Testis (tissue), 3 donors: ENCODE data around the gene ERCC3. TPM values are rescaled to one million over a fixed set of nuclear protein-coding genes. Genes with fewer than 3 reads are reported as not detected.

ENCODE experiments used
- DNase-seq: peaks from one replicate; pipeline ENCODE4 v3.0.0-alpha.2; 2019
- H3K27ac ChIP-seq, 2 donors: fragments of 200-600 bp; sonication (generic); one replicate each; pipeline ENCODE4 v1.5.1; 2019
- H3K27me3 ChIP-seq: fragments of 200-600 bp; sonication (generic); one replicate; pipeline ENCODE4 v1.5.1; 2019
- H3K36me3 ChIP-seq: fragments of 200-600 bp; sonication (generic); one replicate; pipeline ENCODE4 v1.5.1; 2017; ENCODE audit warnings: low read depth; ENCODE audit errors: missing control alignments
- H3K4me1 ChIP-seq: fragments of 200-600 bp; sonication (generic); one replicate; pipeline ENCODE4 v1.5.1; 2019
- H3K4me3 ChIP-seq, 2 donors: fragments of 200-600 bp; sonication (generic); one replicate each; pipeline ENCODE4 v1.5.1; 2017 to 2019
- H3K9me3 ChIP-seq: fragments of 200-600 bp; sonication (generic); one replicate; pipeline ENCODE4 v1.5.1; 2017
- CTCF ChIP-seq, 3 experiments: fragments of 450-650 bp in 2 of 3; fragments of 200-600 bp in 1 of 3; sonication (generic) in 1 of 3; IDR thresholded peaks; one replicate each; pipeline ENCODE4 v1.5.1; 2016 to 2019; ENCODE audit warnings: antibody characterized with exemption in 3 of 3, mild to moderate bottlenecking in 2 of 3, moderate library complexity in 1 of 3
- POLR2A ChIP-seq: fragments of 450-650 bp; IDR thresholded peaks from one replicate; pipeline ENCODE4 v1.6.1; 2017; ENCODE audit warnings: antibody characterized with exemption, mild to moderate bottlenecking, moderate library complexity
- WGBS, 2 donors: methylation state at CpG; one replicate each; pipeline ENCODE4 v1.1.5; 2018; 5-methylcytosine and 5-hydroxymethylcytosine counted together
- intact Hi-C: fragments of 100-400 bp; cut with DNase I; formaldehyde crosslinking; loops from one replicate; pipeline ENCODE4 v1.15.1; 2023; ENCODE audit warnings: low total_unique reads
- polyA plus RNA-seq: library from polyadenylated mRNA; stranded (reverse); fragments of 350-450 nt; fragmentation: Illumina TruSeq; extraction: RNeasy Lipid Tissue Mini Kit (QIAGEN cat#74804); gene quantifications from one replicate; pipeline ENCODE4 v1.2.3, GENCODE V29; 2014; ENCODE audit warnings: low read depth, low replicate concordance; ENCODE audit not compliant: insufficient read depth
- total RNA-seq, 2 donors: library from RNA; depleted of rRNA; stranded (reverse); fragments of >200 nt; gene quantifications; one replicate each; pipeline ENCODE4 v1.2.3, GENCODE V29; 2016

Gene ERCC3
- total and polyA plus RNA-seq, 3 donors from 2014 or later, result 78.2 to 87.5 (median 81.2) TPM

- Histone ChIP-seq H3K27ac (no peak overlapping the region), H3K27me3 (no peaks in the 10 kb centered on the region), H3K4me1 (no peaks in the 10 kb centered on the region), H3K36me3 (no peaks in the 10 kb centered on the region), H3K9me3 (no peaks in the 10 kb centered on the region), H3K4me3 (no peak overlapping the region)
- TF ChIP-seq POLR2A, result no peak
- TF ChIP-seq CTCF (IDR thresholded peaks at IDR 0.05), result no peak
- intact Hi-C loops, result no loop called here
- 92 to 100% methylated on average over 2 of the region's 2 CpGs for WGBS, 2 donors
- DNase-seq, result no peak
These were observed 10.7 kb downstream of the ERCC3 start for GRCh38 chr2:127283275-127283674.

- H3K4me1 ChIP-seq, result no peaks in the 10 kb centered on the region
- H3K4me3 ChIP-seq, result no peak overlapping the region
- no peak overlapping the region for H3K27ac ChIP-seq
- H3K27me3 ChIP-seq, result no peaks in the 10 kb centered on the region
- TF ChIP-seq POLR2A (no peak), CTCF (IDR thresholded peaks at IDR 0.05) (no peak)
- no peaks in the 10 kb centered on the region for H3K9me3 ChIP-seq
- 75 to 89% methylated on average over 2 of the region's 2 CpGs for whole genome bisulfite sequencing, 2 donors
- no peaks in the 10 kb centered on the region for H3K36me3 ChIP-seq
- no peak for DNase-seq
- intact Hi-C loops, result no loop called here
These were observed 13.3 kb downstream of the ERCC3 start for GRCh38 chr2:127280693-127281092.

GRCh38 chr2:127279781-127280180 is 14.2 kb downstream of the ERCC3 start:
- intact Hi-C loops, result no loop called here
- H3K27ac ChIP-seq, result no peak overlapping the region
- H3K4me3 ChIP-seq, result no peak overlapping the region
- H3K36me3 ChIP-seq, result no peaks in the 10 kb centered on the region
- WGBS, 2 donors, result 70 to 82% methylated on average over 5 of the region's 5 CpGs
- no peaks in the 10 kb centered on the region for H3K9me3 ChIP-seq
- no peak for DNase-seq
- TF ChIP-seq POLR2A (no peak), CTCF (IDR thresholded peaks at IDR 0.05) (no peak)
- no peaks in the 10 kb centered on the region for H3K27me3 ChIP-seq
- H3K4me1 ChIP-seq, result no peaks in the 10 kb centered on the region

- Histone ChIP-seq H3K27ac (no peak overlapping the region), H3K4me3 (no peak overlapping the region), H3K9me3 (no peaks in the 10 kb centered on the region), H3K36me3 (no peaks in the 10 kb centered on the region), H3K27me3 (no peaks in the 10 kb centered on the region), H3K4me1 (no peaks in the 10 kb centered on the region)
- intact Hi-C loops, result no loop called here
- 83 to 84% methylated on average over 3 of the region's 3 CpGs for WGBS, 2 donors
- TF ChIP-seq POLR2A, result no peak
- no peak for TF ChIP-seq CTCF (IDR thresholded peaks at IDR 0.05)
- DNase-seq, result no peak
These were observed 15.0 kb downstream of the ERCC3 start for GRCh38 chr2:127278959-127279358.

- Histone ChIP-seq H3K4me1 (no peaks in the 10 kb centered on the region), H3K27ac (no peak overlapping the region), H3K9me3 (no peaks in the 10 kb centered on the region), H3K27me3 (no peaks in the 10 kb centered on the region), H3K4me3 (no peak overlapping the region), H3K36me3 (no peaks in the 10 kb centered on the region)
- no peak for TF ChIP-seq CTCF (IDR thresholded peaks at IDR 0.05)
- no peak for TF ChIP-seq POLR2A
- WGBS, 2 donors, result 97 to 100% methylated on average over 2 of the region's 2 CpGs
- intact Hi-C loops, result no loop called here
- DNase-seq, result no peak
These were observed 16.9 kb downstream of the ERCC3 start for GRCh38 chr2:127277028-127277427.
